K562 (cell line): ENCODE results near the gene ENOSF1. TPM values are rescaled to one million over a fixed set of nuclear protein-coding genes. Genes with fewer than 3 reads are reported as not detected.

ENCODE experiments used
- ARID2 ChIP-seq: fragments of 450-650 bp; IDR thresholded peaks from 2 replicates; pipeline ENCODE4 v1.6.1; 2017; ENCODE audit warnings: antibody characterized with exemption, mild to moderate bottlenecking
- BCL6 ChIP-seq: fragments of 250-450 bp; sonication (Bioruptor Pico); IDR thresholded peaks from 2 replicates; pipeline ENCODE4 v1.4.0; 2020
- CREM ChIP-seq: IDR thresholded peaks from 2 replicates; pipeline ENCODE4 v1.6.1; 2014; ENCODE audit warnings: antibody characterized with exemption, low read depth
- CXXC5 ChIP-seq: fragments of 250-450 bp; sonication (Bioruptor Pico); IDR thresholded peaks from 2 replicates; pipeline ENCODE4 v1.8.0; 2022; ENCODE audit warnings: inconsistent platforms, mild to moderate bottlenecking, moderate library complexity
- E2F3 ChIP-seq: fragments of 250-450 bp; sonication (Bioruptor Pico); IDR thresholded peaks from 2 replicates; pipeline ENCODE4 v1.4.0; 2020; ENCODE audit warnings: mild to moderate bottlenecking
- HDAC2 ChIP-seq: fragments of 450-650 bp; IDR thresholded peaks from 2 replicates; pipeline ENCODE4 v1.6.1; 2016; ENCODE audit warnings: mild to moderate bottlenecking
- HNRNPH1 ChIP-seq: fragments of 200-400 bp; formaldehyde crosslinking; optimal IDR thresholded peaks from 2 replicates; pipeline ENCODE3; 2017; ENCODE audit warnings: low read depth, mild to moderate bottlenecking, low read length, moderate library complexity
- KDM1A ChIP-seq, 2 experiments: fragments of 450-650 bp; IDR thresholded peaks; 2 replicates each; pipeline ENCODE4 v1.6.1; 2016; ENCODE audit warnings: mild to moderate bottlenecking in 2 of 2
- MEIS2 ChIP-seq: fragments of 450-650 bp; IDR thresholded peaks from 2 replicates; pipeline ENCODE4 v1.6.1; 2014; ENCODE audit warnings: mild to moderate bottlenecking; ENCODE audit not compliant: partially characterized antibody
- MTA2 ChIP-seq: fragments of 450-650 bp; IDR thresholded peaks from 2 replicates; pipeline ENCODE4 v1.6.1; 2016; ENCODE audit warnings: low read depth
- NBN ChIP-seq: fragments of 450-650 bp; IDR thresholded peaks from 2 replicates; pipeline ENCODE4 v1.6.1; 2016; ENCODE audit warnings: low read depth, mild to moderate bottlenecking
- NCOA1 ChIP-seq: fragments of 450-650 bp; IDR thresholded peaks from 2 replicates; pipeline ENCODE4 v1.6.1; 2016; ENCODE audit warnings: low read depth
- NELFE ChIP-seq: IDR thresholded peaks from 2 replicates; pipeline ENCODE4 v1.6.1; 2011; ENCODE audit warnings: mild to moderate bottlenecking; ENCODE audit not compliant: insufficient read depth, insufficient read length
- NR4A1 ChIP-seq, 2 experiments: fragments of 250-450 bp in 1 of 2; fragments of 450-650 bp in 1 of 2; sonication (Bioruptor Pico) in 1 of 2; IDR thresholded peaks; 2 replicates each; pipeline versions ENCODE4 v1.4.0 to v1.6.1; 2016 to 2020; ENCODE audit warnings: mild to moderate bottlenecking in 2 of 2, missing compliant biosample characterization in 1 of 2, missing genetic modification characterization in 1 of 2, moderate library complexity in 1 of 2
- PHB2 ChIP-seq: fragments of 450-650 bp; IDR thresholded peaks from 2 replicates; pipeline ENCODE4 v1.6.1; 2017; ENCODE audit warnings: low read depth
- PTTG1 ChIP-seq: fragments of 450-650 bp; IDR thresholded peaks from 2 replicates; pipeline ENCODE4 v1.6.1; 2016; ENCODE audit warnings: low read depth, mild to moderate bottlenecking, missing genetic modification characterization, missing compliant biosample characterization
- RBM39 ChIP-seq: fragments of 200-400 bp; formaldehyde crosslinking; optimal IDR thresholded peaks from 2 replicates; pipeline ENCODE3; 2018; ENCODE audit warnings: low read depth, low read length
- SMARCA4 ChIP-seq: fragments of 450-650 bp; IDR thresholded peaks from 2 replicates; pipeline ENCODE4 v1.6.1; 2016
- SP1 ChIP-seq: sonication (generic); formaldehyde crosslinking; IDR thresholded peaks from 2 replicates; pipeline ENCODE4 v1.8.1; 2022; ENCODE audit warnings: mild to moderate bottlenecking, missing genetic modification reagents
- SRSF1 ChIP-seq: fragments of 200-400 bp; formaldehyde crosslinking; IDR thresholded peaks from 2 replicates; pipeline ENCODE4 v1.6.1; 2017; ENCODE audit warnings: mild to moderate bottlenecking, low read depth, low read length, moderate library complexity
- STAG1 ChIP-seq: sonication (generic); formaldehyde crosslinking; IDR thresholded peaks from 2 replicates; pipeline ENCODE4 v1.5.0; 2020; ENCODE audit warnings: missing genetic modification reagents, borderline replicate concordance
- TAF15 ChIP-seq: fragments of 200-400 bp; formaldehyde crosslinking; IDR thresholded peaks from 2 replicates; pipeline ENCODE4 v1.6.1; 2017; ENCODE audit warnings: mild to moderate bottlenecking, low read depth, low read length, moderate library complexity
- TEAD1 ChIP-seq, 2 experiments: fragments of 450-650 bp in 1 of 2; sonication (generic) in 1 of 2; formaldehyde crosslinking; IDR thresholded peaks; 2 replicates each; pipeline versions ENCODE4 v1.4.0 to v1.8.0; 2020 to 2022; ENCODE audit warnings: mild to moderate bottlenecking in 2 of 2, missing genetic modification reagents in 1 of 2
- TEAD2 ChIP-seq: fragments of 450-650 bp; IDR thresholded peaks from 2 replicates; pipeline ENCODE4 v1.6.1; 2016; ENCODE audit warnings: missing genetic modification characterization, control low read depth, missing compliant biosample characterization
- YBX1 ChIP-seq: fragments of 450-650 bp; IDR thresholded peaks from 2 replicates; pipeline ENCODE4 v1.7.1; 2016; ENCODE audit warnings: mild to moderate bottlenecking
- ZBTB7A ChIP-seq: IDR thresholded peaks from 2 replicates; pipeline ENCODE4 v1.6.1; 2011; ENCODE audit warnings: low read depth, mild to moderate bottlenecking, low read length, moderate library complexity, borderline replicate concordance; ENCODE audit not compliant: control insufficient read depth
- ZNF146 ChIP-seq: IDR thresholded peaks from one replicate; pipeline ENCODE4 v1.6.1; 2018; ENCODE audit warnings: missing compliant biosample characterization; ENCODE audit not compliant: unreplicated experiment
- ZNF253 ChIP-seq: fragments of 250-450 bp; sonication (Bioruptor Pico); conservative IDR thresholded peaks from 2 replicates; pipeline ENCODE4 v1.6.1; 2021; ENCODE audit warnings: mild to moderate bottlenecking
- ZNF280A ChIP-seq: fragments of 450-650 bp; IDR thresholded peaks from 2 replicates; pipeline ENCODE4 v1.6.1; 2018; ENCODE audit warnings: mild to moderate bottlenecking, low read depth; ENCODE audit not compliant: partially characterized antibody
- ZNF3 ChIP-seq: fragments of 250-450 bp; sonication (Bioruptor Pico); IDR thresholded peaks from 2 replicates; pipeline ENCODE4 v1.5.0; 2021; ENCODE audit warnings: mild to moderate bottlenecking, moderate library complexity
- ZNF316 ChIP-seq: fragments of 450-650 bp; IDR thresholded peaks from 2 replicates; pipeline ENCODE4 v1.6.1; 2016
- ZNF444 ChIP-seq: fragments of 250-450 bp; sonication (Bioruptor Pico); IDR thresholded peaks from 2 replicates; pipeline ENCODE4 v1.4.0; 2020; ENCODE audit warnings: mild to moderate bottlenecking, moderate library complexity
- ZSCAN29 ChIP-seq: fragments of 450-650 bp; IDR thresholded peaks from 2 replicates; pipeline ENCODE4 v1.6.1; 2017
- polyA plus RNA-seq, 8 experiments: library from polyadenylated mRNA; depleted of rRNA in 4 of 8; stranded (reverse) in 5 of 8; unstranded in 3 of 8; fragments of >200 nt; fragmentation: Nextera tagmentation in 2 of 8; fragmentation: Illumina TruSeq in 1 of 8; extraction: Ambion mirVana in 2 of 8; extraction: Trizol in 1 of 8; gene quantifications; 2 replicates each; pipeline versions ENCODE4 v1.2.1 to v1.2.3, GENCODE V29; 2011 to 2014; ENCODE audit warnings: inconsistent platforms in 1 of 8, missing spikeins in 1 of 8
- total RNA-seq, 7 experiments: library from RNA; depleted of rRNA in 6 of 7; stranded (reverse); fragments of >200 nt in 6 of 7; fragmentation: Illumina TruSeq in 2 of 7; extraction: Trizol in 2 of 7; gene quantifications; 2 replicates each; pipeline versions ENCODE4 v1.2.1 to v1.2.3, GENCODE V29; 2011 to 2021; ENCODE audit warnings: low replicate concordance in 1 of 7

ENOSF1 gene
- total and polyA plus RNA-seq, 9 of the 15 experiments (the other 6 are each of a cell fraction or from before 2014, with no cell fraction given) = 15.5 to 66.4 (median 46.5) TPM

- TF ChIP-seq NR4A1 (CRISPR knock-in tag; IDR thresholded peaks at IDR 0.05) (no peak), NR4A1 (tag; IDR thresholded peaks at IDR 0.05) (0 out of 2 replicates have a peak, but pooled peaks have one; percentile 52), ZNF253 (CRISPR knock-in tag) (no peak), HNRNPH1 (no peak), PHB2 (peak; percentile 46; the same call in 1 of the 2 replicates), CREM (peak; percentile 39; the same call in 1 of the 2 replicates), PTTG1 (no peak), KDM1A (IDR thresholded peaks at IDR 0.05) (peak; percentile 97), ZNF444 (no peak), ZNF3 (no peak), ZNF146 (CRISPR knock-in tag) (no peak), CXXC5 (CRISPR knock-in tag) (no peak), STAG1 (CRISPR knock-in tag) (no peak), ZNF280A (no peak), NELFE (no peak), TEAD1 (CRISPR knock-in tag; IDR thresholded peaks at IDR 0.05) (no peak), RBM39 (no peak), TEAD2 (tag) (no peak), NCOA1 (no peak), ZNF316 (no peak), ARID2 (no peak), ZBTB7A (no peak), NBN (no peak), MTA2 (peak; percentile 86), E2F3 (no peak), TAF15 (no peak), ZSCAN29 (no peak), MEIS2 (peak; percentile 65), SRSF1 (no peak), YBX1 (no peak), SMARCA4 (peak; percentile 64; the same call in 1 of the 2 replicates), SP1 (CRISPR knock-in tag) (0 out of 2 replicates have a peak, but pooled peaks have one; percentile 28), HDAC2 (peak; percentile 95), BCL6 (CRISPR knock-in tag) (no peak)
Observed at GRCh38 chr18:755506-755905, 43.1 kb upstream of the ENOSF1 start (continued).
